Epithelial cell of esophagus (primary cell): ENCODE results near the gene MAPRE3.

ENCODE experiments used
- DNase-seq: peaks from one replicate; pipeline ENCODE4 v3.0.0; 2010; ENCODE audit warnings: low read depth
- H3K4me3 ChIP-seq: 2 replicates; pipeline ENCODE4 v1.5.1; 2011; ENCODE audit warnings: mild to moderate bottlenecking, low read length, control low read depth
- TF ChIP-seq, protein P1 (sequence below): IDR thresholded peaks from 2 replicates; pipeline ENCODE4 v1.5.1; 2011; ENCODE audit warnings: low read depth, mild to moderate bottlenecking, low read length, control low read depth, inconsistent platforms; ENCODE audit not compliant: insufficient read depth; ENCODE audit errors: missing control alignments

MAPRE3 gene

DNA sequence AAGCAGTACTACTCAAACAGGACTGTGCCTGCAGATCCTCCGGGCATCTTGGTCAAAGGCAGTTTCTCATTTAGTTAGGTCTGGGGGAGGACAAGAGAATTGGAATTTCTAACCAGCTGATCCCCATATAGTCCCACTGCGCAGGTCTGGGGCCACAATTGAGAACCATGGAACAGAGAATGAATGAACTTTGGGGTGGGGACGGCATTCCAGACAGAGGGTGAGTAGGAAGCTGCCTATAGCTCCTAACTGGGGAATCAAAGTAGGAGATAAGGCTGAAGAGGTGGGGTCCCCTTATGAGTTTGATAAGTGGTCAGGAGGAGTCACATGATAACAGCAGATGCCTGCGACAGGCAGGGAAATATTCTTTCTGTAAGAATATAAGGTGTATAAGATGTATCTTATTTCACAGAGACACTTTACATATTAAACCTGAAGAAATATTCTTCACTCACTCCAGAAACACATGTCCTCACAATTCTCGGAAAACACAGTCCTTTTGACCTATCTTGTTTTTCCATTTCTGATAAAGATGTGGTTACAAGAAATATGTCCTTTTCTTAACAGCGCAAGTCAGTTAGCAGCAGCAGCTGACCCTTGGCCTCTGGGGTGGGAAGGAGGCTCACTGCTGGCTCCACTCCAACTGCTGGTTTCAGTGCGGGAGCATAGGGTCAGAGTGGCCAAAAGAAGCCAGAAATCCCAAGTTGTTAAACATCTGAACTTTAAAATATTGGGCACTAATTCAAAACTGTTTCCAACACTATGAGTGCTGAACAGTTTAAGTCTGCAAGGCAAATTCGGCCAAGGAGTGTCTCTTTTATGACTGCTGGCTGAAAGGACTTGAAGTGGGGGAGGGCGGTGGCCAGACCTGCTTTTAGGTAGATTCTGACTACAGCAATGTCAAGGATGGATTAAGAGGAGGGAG lies 49.8 kb downstream of the MAPRE3 start:
- H3K4me3 ChIP-seq, result no peak overlapping the region
- no peak for DNase-seq
- TF ChIP-seq, protein P1, sequence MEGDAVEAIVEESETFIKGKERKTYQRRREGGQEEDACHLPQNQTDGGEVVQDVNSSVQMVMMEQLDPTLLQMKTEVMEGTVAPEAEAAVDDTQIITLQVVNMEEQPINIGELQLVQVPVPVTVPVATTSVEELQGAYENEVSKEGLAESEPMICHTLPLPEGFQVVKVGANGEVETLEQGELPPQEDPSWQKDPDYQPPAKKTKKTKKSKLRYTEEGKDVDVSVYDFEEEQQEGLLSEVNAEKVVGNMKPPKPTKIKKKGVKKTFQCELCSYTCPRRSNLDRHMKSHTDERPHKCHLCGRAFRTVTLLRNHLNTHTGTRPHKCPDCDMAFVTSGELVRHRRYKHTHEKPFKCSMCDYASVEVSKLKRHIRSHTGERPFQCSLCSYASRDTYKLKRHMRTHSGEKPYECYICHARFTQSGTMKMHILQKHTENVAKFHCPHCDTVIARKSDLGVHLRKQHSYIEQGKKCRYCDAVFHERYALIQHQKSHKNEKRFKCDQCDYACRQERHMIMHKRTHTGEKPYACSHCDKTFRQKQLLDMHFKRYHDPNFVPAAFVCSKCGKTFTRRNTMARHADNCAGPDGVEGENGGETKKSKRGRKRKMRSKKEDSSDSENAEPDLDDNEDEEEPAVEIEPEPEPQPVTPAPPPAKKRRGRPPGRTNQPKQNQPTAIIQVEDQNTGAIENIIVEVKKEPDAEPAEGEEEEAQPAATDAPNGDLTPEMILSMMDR, result no peak

DNA sequence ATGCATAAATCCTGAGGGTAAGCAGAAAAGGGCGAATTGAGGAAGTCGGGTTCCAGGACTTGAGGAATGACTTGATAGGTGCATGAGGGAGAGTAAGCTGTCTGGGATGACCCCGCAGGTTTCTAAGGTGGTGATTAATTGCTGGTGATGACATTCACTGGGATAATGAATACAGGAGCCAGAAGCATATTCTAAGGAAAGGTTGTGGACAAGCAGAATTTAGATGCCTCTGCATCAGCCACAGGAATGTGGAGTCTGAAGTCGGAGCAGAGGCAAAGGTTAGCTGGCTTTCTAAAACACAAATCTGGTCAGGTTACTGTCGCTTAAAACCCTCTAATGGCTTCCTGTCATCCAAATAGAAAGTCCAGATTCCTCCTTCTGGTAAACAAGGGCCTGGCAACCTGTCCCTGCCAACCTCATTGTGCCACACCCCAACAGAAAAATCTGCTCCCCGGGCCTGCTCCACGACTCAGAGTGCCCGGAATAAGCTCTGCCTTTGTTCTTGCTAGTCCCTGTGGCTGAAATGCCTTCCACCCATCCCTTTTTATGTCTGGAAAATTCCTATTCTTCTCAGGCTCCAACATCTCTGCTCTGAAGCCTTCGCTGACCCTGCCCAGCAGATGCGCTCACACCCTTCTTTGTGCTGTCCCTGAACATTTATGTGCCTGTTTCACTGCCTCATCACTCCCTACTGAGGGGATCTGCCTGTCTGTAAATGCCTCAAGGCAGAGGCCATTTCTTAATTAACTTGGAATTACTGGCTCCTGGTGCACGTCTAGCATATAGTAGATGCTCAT lies 51.0 kb downstream of the MAPRE3 start:
- TF ChIP-seq, protein P1, result no peak
- no peak overlapping the region for H3K4me3 ChIP-seq
- DNase-seq, result no peak

DNA sequence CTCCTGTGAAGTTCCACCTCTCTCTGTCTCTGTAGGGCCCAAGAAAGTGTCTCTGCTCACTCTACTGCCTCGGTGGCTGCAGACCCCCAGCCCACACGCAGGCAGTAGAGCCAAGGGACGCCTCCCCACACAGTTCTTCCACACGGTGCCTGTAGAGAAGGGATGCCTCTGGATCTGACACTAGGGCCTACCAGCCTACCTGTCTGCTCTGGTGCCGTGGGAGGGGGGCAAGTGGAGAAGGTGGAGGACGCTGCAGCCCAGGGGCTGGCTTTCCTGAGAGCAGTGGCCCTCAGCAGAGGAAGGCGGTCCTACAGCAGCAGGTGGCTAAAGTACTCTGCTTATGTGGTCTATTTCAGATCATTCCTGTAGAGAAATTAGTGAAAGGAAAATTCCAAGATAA lies 53.3 kb downstream of the MAPRE3 start:
- TF ChIP-seq, protein P1, result no peak
- H3K4me3 ChIP-seq, result no peak overlapping the region
- no peak for DNase-seq

DNA sequence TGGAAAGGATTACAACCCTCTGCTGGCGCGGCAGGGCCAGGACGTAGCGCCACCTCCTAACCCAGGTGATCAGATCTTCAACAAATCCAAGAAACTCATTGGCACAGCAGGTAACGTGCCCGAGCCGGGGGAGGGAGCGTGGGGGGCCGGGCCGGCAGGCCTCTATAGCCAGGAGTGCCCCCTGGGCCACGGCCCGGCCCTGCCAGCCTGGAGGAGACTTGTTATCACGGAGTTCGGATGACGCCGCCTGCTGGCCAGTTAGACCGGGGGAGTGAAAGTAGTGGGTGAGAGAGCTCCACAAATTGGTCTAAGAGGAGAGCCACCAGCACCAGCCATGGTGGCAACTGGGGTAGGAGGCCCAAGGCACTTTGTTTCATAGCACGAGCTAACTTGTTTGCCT lies 53.8 kb downstream of the MAPRE3 start:
- no peak for DNase-seq
- H3K4me3 ChIP-seq, result no peak overlapping the region
- TF ChIP-seq, protein P1, result no peak

DNA sequence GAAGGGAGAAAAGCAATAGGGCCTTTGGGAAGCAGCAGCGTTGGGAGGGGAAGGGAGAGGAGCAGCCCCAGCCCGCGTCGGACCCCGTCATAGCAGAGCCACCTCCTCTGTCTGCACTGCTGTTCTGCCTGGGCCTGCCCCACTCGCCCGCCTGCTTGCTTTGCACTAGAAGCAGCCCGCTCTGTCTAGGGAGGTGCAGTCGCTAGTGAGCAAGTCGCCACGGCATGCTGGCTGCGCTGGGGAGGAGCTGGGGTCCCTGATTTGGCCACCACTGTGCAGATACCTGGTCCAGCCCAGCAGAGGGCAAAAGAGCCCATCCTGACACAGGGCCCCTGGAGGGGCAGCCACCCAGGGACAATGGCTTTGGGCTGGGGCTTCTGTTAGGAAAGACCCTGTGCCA lies 54.4 kb downstream of the MAPRE3 start:
- no peak for DNase-seq
- TF ChIP-seq, protein P1, result no peak
- H3K4me3 ChIP-seq, result no peak overlapping the region

DNA sequence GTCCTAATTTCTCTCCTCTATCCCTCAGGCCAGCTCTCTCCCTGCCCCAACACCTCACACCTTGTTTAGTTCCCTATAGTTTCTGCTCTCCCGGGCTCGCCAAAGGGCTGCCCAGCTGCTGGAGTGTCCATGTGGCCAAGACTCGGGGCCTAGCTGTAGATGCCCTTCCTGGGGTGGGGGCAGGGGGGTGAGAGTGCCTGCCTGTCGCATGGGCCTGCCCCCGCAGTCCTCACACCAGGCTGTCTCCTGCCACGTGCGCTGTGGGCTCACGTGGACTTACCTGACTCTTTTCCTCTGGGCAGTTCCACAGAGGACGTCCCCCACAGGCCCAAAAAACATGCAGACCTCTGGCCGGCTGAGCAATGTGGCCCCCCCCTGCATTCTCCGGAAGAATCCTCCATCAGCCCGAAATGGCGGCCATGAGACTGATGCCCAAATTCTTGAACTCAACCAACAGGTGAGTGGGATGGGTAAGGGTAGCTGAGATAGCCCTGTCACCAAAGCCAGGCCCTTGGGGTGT lies 54.9 kb downstream of the MAPRE3 start:
- no peak for DNase-seq
- H3K4me3 ChIP-seq, result no peak overlapping the region
- TF ChIP-seq, protein P1, result no peak
